HCEC 1CT (cell line): ENCODE data around the gene GPC2.
"Not testable (repeated sequence)": the region's sequence is repeated elsewhere in the genome, so short reads cannot be mapped to it uniquely, and the experiment has no call there.

Experiments
- DNase-seq: peaks from one replicate; pipeline ENCODE4 v3.0.0-alpha.2; 2017

The GPC2 gene

GRCh38 chr7:100177045-100178001 is at the start of gene GPC2, which contains the start of gene STAG3:
GPC2 (minus strand) TSS chr7:100177381; CDS start chr7:100177199, 182 bp downstream.
STAG3 (plus strand) TSS chr7:100177918; CDS start chr7:100180557, 2,639 bp downstream.
- peak; percentile 91 for DNase-seq

- not testable (repeated sequence) for DNase-seq
These were observed 47.7 kb upstream of the GPC2 start for GRCh38 chr7:100224891-100225290.

GRCh38 chr7:100223376-100223927 is 46.3 kb upstream of the GPC2 start:
- DNase-seq, result not testable (repeated sequence)

- no peak for DNase-seq
These were observed 45.4 kb upstream of the GPC2 start for GRCh38 chr7:100222445-100223132.

GRCh38 chr7:100221767-100222444 is 44.7 kb upstream of the GPC2 start:
- no peak for DNase-seq

- DNase-seq, result no peak
These were observed 44.1 kb upstream of the GPC2 start for GRCh38 chr7:100221231-100221718.

- no peak for DNase-seq
These were observed 43.5 kb upstream of the GPC2 start for GRCh38 chr7:100220586-100221230.

- DNase-seq, result not testable (repeated sequence)
These were observed 42.8 kb upstream of the GPC2 start, which contains the start of gene PVRIG for GRCh38 chr7:100219801-100220585. PVRIG (plus strand) TSS chr7:100219949; CDS start chr7:100219971, 22 bp downstream.

- no peak for DNase-seq
These were observed 42.1 kb upstream of the GPC2 start for GRCh38 chr7:100219271-100219737.

GRCh38 chr7:100217934-100218333 is 40.8 kb upstream of the GPC2 start:
- DNase-seq, result not testable (repeated sequence)

- DNase-seq, result no peak
These were observed 38.7 kb upstream of the GPC2 start for GRCh38 chr7:100215895-100216294.

- not testable (repeated sequence) for DNase-seq
These were observed 37.2 kb upstream of the GPC2 start for GRCh38 chr7:100214356-100214755.

GRCh38 chr7:100213672-100214071 is 36.5 kb upstream of the GPC2 start:
- DNase-seq, result no peak

GRCh38 chr7:100212631-100213286 is 35.6 kb upstream of the GPC2 start:
- DNase-seq, result no peak

- no peak for DNase-seq
These were observed 34.2 kb upstream of the GPC2 start for GRCh38 chr7:100211342-100211780.

- DNase-seq, result no peak
These were observed 33.6 kb upstream of the GPC2 start for GRCh38 chr7:100210805-100211204.

- DNase-seq, result no peak
These were observed 32.3 kb upstream of the GPC2 start for GRCh38 chr7:100209493-100209892.

GRCh38 chr7:100208911-100209408 is 31.8 kb upstream of the GPC2 start:
- no peak for DNase-seq

GRCh38 chr7:100204454-100204853 is 27.3 kb upstream of the GPC2 start:
- DNase-seq, result no peak

GRCh38 chr7:100200693-100201092 is 23.5 kb upstream of the GPC2 start:
- no peak for DNase-seq
